HG03439 (cell line): ENCODE measurements around the gene ATP6V0C.
"Not testable (repeated sequence)": the region's sequence is repeated elsewhere in the genome, so short reads cannot be mapped to it uniquely, and the experiment has no call there.

Experiments used
- ATAC-seq: cut with Tn5 transposase; IDR thresholded peaks from one replicate; pipeline ENCODE4 v1.9.1; 2021; ENCODE audit warnings: mild to moderate bottlenecking, moderate library complexity; ENCODE audit not compliant: unreplicated experiment

The ATP6V0C gene

DNA sequence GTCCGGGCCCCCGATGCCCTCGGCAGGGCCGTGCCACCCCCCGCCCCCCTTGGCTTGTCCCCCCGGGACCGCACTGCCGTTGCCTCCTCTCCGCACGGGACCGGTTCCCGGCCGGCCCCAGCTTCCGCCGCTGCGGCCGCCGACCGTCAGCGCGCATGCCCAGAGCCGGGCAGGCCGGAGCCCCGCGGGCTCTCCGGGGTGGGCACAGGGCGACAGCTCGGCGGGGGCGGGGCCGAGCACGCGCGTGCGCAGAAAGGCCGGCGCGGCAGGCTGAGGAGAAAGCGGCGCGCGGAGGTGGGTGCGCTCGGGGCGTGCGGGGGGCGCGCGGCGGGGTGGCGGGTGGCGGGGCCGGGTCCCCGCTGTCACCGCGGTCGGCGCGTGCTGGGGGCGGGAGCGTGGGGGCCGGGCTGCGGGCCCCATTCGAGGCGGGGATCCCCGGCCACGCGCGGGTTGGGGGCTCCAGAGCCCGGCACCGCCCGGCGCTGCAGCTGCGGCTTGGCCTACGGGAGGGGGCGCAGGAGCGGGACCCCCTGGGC lies 38.8 kb upstream of the ATP6V0C start, which contains the start of gene TBC1D24:
TSS of gene TBC1D24 (plus strand) at position 251 of the 536 bp plus-strand sequence. CDS start 21,022 bp downstream, outside the sequence.
- no peak for ATAC-seq

DNA sequence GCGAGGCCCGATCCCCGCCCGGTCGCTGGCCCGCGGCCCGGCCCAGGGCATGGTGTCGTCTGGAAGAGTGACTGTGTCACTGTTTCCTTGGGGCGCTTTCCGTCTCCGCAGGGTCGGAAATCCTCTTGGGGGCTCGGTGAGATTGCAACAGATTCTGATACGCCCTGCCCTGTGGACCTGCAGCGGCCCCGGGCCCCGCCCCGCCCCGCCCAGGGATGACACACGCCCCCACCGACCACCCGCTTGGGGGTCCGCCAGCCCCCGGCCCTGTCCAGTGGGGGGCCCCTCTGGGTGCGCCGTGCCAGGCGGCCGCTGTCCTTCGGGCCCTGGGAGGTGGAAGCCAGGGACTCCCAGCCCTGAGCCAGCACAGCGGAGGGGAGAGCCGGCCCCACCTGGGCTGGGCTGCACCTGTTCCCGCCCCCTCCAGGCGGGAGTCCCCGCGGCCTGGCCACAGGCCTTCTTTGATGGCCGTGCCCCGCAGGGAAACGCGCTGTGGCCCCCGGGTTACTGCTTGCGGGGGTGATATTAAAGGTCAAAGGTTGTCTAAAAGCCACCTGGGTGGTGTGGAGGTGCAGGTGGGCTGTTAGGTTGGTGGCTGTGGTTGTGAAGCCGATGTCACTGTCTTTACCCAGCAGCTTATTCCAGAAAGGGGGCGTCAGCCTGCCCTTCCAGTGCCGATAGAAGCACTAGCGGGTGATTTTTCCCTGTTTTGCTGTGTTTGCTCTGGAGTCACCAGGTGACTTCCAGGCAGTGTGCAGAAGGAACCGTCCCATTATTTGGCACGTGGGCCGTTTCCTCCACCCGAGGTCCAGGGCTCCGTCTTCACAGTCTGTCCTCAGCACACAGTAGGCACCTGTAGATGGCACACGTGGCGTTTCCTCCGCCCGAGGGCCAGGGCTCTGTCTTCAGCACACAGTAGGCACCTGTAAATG lies 38.1 kb upstream of the ATP6V0C start:
- ATAC-seq = no peak

DNA sequence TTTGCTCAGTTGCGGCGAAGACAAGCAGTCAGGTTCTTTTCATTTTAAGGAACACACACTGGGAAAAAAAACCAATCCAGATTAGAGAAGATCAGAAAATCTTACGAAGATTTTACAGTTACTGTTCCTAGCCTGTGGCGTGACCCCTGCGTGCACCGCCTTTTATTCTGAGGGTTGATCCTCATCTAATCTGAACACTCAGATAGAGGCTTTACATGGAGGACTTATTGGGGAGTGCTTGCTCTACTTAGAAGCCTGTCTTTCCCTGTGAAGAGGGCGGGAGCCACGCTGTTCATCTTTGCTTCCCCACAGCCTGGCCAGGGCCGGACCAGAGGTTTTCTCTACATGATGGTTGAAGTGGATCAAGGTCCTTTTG lies 37.4 kb upstream of the ATP6V0C start:
- no peak for ATAC-seq

DNA sequence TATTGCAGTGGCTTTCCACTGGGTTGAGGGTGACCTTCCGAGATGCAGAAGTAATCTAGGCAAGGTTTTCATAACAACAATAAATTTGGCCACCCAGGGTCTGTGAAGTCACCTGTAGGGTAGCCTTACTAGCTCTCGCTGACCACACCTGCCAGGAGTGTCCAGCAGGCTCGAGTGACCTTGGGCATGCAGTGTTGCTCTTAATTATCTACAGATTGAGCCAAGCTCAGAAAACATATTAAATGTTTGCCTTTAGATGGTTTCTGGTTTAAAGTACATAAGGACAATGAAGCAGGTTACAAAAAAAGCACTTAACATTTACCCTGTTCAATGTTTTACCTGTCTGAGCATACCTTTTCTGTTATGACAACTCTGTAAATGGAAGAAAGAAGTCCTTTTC lies 37.0 kb upstream of the ATP6V0C start:
- ATAC-seq = no peak

- ATAC-seq = no peak
These were observed 36.4 kb upstream of the ATP6V0C start for GRCh38 chr16:2477327-2477726.

GRCh38 chr16:2478279-2478678 lies 35.5 kb upstream of the ATP6V0C start:
- ATAC-seq = no peak

DNA sequence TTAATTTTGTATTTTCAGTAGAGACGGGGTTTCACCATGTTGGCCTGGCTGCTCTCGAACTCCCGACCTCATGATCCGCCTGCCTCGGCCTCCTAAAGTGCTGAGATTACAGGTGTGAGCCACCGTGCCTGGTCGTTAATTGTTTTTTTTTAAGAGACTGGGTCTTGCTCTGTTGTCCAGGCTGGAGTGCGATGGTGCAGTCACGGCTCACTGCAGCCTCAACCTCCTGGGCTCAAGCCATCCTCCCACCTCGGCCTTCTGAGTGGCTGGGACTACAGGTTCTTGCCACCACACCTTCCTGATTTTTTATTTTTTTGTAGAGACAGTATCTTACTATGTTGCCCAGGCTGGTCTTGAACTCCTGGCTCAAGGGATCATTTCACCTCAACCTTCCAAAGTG lies 33.8 kb upstream of the ATP6V0C start:
- not testable (repeated sequence) for ATAC-seq

DNA sequence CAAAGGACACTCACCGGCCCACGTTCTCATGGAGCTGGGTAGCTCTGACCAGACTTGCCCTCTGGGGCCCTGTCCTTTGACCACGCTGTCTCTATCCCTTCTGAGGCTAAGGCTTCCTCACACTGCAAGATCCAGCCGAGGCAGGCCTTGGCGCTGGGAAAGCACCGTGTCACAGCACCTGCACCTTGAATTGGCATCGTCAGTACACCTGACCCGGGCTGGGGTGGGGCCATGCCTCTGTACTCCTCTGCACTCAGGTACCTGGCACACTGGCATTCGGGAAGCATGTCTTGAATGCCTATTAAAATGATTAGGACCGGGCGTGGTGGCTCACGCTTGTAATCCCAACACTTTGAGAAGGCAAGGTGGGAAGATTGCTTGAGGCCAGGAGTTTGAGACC lies 32.8 kb upstream of the ATP6V0C start:
- no peak for ATAC-seq

DNA sequence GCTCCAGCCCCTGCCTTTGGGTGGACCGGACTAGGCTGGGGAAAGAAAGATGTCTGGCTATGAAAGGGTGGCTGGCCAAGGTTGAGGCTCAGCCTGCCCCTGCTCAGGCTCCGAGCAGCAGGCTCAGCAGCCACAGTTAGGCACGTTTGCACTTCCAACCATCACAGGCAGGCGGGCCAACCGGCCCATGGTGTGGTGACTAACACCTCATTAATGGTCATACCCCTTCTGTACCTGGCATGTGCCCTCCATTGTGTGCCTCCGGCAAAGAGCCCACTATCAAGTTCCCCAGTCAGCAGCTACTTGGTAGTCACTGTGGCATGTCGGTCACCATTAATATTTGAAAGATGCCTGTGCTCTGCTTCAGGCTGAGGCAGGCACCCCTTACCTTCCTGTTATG lies 32.1 kb upstream of the ATP6V0C start:
- no peak for ATAC-seq

DNA sequence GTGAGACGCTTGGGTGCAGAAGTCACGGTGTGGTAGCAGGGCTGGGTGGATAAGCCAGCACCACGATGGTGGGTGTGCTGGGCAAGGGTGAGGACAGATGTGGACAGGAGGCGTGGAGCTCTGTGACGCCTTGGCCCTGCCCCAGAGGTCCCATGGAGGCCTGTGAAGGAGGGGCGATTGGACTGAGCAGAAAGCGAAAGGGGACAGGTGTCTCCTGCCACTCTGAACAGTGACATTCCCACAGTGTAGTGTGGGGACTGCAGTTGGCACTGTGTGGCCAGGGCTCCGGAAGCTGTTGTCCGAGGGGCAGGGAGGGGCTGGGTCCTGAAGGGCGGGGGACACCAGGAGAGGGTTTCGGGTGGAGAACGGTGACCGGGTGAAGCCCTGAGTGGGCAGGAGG lies 31.5 kb upstream of the ATP6V0C start:
- ATAC-seq = no peak

- no peak for ATAC-seq
These were observed 30.8 kb upstream of the ATP6V0C start for GRCh38 chr16:2482708-2483534.

GRCh38 chr16:2483939-2484897 lies 29.5 kb upstream of the ATP6V0C start:
- ATAC-seq = no peak

- ATAC-seq = no peak
These were observed 28.7 kb upstream of the ATP6V0C start for GRCh38 chr16:2484898-2485508.

DNA sequence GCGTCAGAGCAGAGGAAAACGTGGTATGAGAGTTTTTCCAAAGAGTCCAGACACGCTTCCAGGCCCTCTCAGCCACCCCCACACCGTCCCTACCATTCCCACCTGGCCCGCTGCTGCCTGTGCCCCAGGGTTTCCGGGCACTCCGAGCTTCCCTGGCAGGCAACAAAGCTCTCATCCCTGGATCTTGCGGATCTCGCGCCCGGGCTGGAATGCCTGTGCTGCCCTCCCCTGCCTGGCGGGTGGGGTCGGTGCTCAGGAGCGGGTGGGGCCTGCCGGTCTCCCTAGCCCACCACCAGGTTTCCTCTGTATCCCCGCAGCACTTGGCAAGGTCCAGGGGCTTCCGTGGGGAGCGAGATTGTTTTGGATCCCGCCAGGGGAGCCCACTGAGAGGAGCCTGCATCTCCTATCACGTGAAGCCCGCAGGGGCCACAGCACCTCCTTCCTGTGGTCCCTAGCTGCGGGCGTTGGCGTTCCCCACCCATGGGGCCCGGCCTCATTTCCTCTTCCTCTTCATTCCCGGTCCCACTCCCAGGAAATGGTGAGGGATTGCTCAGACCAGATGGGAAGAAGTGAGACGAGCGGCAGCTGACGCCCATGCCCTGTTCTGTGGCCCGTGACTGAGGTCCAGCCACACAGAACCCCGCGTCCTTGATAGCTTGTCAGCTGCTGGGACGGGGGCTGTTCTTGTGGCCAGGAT lies 27.8 kb upstream of the ATP6V0C start:
- no peak for ATAC-seq

DNA sequence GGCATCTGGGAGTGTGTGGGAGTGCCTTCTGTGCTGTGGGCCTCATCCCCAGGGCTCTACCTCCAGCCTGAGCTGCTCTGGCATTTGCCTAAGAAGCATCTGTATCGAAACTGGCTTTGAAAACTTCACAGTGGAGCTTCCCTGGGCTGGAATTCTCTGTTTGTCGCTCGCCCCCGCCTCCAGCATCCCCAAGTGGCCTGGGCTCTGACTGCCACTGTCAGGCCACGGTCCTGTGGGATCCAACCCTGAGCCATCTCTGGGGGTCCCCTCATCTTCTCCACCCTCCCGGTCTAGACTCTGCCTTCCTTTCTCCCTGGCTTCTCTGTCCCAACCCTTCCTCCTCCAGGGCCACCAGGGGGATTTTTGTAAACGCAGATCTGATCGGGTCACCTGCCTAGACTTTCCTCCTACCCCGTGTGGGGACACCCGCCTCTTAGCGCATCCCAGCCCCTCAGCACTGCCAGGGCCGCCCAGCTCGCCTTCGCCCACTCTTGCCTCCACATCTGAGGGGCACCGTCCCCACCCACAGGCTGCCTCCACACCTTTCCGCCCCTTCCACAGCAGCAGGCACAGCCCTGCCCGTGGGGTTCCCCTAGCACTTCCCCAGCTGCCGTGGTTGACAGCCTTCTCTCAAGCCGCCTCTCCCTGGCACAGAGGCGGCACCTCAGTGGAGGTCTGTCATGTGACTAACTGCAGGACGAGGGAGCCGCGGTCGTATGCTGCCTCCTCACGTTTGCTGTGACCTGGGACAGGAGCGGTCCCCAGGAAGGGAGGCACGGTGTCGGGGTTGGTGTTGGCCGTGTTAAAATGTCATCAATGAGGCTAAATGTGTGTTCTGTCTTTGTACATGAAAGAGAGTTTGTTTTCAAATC lies 26.9 kb upstream of the ATP6V0C start:
- ATAC-seq = peak; percentile 64

GRCh38 chr16:2487517-2487842 lies 26.3 kb upstream of the ATP6V0C start:
- no peak for ATAC-seq

DNA sequence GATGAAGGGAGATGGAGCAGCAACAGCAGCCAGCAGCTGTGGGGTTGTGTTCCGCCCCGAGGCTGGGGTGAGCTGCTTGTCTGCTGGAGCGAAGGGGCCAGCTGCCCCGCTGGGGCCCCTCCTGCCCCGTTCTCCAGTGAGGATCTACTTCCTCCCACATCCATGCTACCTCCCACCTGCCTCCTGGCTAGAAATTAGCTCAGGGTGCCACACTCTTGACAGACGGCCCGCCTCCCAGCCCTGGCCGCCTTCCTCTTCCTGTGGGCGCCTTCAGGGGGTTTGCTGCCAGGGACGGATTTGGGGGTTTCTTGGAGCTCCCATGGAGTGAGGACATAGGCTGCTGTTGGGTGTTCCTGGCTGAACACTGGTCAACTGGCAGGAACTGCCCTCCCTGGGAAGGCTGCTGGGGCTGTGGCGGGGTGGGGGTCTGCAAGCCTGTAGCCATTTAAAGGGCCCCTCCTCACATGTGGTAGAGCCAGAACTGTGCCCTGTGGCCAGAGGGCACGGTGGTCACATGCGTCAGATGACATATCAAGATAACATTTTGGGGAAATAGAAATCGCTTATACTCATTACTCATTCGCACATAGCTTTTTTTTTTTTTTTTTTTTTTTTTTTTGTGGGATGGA lies 25.7 kb upstream of the ATP6V0C start:
- ATAC-seq = no peak

GRCh38 chr16:2489581-2489980 lies 24.2 kb upstream of the ATP6V0C start:
- no peak for ATAC-seq
